HG03095 (cell line): ENCODE results near the gene REX1BD.
A peak's percentile ranks its signal among the peaks of the same experiment; 100 is the strongest.
"Not testable (repeated sequence)": the region's sequence is repeated elsewhere in the genome, so short reads cannot be mapped to it uniquely, and the experiment has no call there.

Experiments
- ATAC-seq: cut with Tn5 transposase; IDR thresholded peaks from one replicate; pipeline ENCODE4 v1.9.1; 2021; ENCODE audit warnings: moderate library complexity; ENCODE audit not compliant: unreplicated experiment

Gene REX1BD

DNA sequence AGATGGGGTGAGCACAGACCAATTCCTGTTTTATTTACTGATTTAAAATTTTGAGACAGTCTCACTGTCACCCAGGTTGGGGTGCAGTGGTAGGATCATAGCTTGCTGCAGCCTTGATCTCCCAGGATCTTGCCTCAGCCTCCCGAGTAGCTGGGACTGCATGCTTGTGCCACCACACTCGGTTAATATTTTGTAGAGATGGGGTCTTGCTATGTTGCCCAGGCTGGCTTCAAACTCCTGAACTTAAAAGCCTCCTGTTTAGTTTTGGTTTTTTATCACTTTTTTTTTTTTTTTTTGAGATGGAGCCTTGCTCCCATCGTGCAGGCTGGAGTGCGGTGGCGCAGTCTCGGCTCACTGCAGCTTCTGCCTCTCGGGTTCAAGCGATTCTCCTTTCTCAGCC is 12.2 kb upstream of the REX1BD start:
- ATAC-seq: no peak

DNA sequence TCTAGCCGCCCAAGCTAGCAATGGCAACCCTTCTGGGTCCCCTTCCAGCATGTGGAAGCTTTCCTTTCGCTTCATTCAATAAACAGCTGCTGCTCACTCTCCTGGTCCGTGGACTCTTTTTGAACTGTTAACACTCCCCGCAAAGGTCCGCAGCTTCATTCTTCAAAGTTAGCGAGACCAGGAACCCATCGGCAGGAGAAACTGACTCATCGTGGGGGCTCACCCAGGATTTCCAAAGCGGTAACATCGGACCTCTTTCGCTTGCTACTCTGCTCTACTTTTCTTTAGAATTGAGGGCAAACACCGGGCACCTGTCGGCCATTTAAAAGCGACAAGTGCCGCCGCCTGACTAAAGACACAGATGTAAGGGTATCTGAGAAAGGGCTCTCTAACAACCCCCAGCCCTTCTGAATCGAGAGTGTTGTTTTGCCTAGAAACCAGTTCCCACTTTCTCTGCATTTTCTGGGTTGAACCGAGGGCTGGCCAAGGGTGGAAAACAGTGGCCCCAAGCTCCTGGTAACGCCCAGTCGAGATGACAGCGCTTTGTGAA is 11.2 kb upstream of the REX1BD start:
- no peak for ATAC-seq

DNA sequence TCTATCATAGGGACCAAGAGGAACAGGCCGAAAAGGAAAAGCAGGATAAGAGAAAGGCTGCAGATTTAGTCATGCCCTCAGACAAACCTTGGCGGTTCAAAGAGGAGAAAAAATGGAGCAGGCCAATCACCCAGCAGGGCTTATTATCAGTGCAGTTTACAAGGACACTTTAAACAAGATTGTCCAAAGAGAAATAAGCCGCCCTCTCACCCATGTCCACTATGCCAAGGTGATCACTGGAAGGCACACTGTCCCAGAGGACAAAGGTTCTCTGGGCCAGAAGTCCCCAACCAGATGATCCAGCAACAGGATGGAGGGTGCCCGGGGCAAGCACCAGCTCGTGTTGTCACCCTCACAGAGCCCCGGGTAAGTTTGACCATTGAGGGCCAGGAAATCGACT is 8.3 kb upstream of the REX1BD start:
- ATAC-seq: no peak

DNA sequence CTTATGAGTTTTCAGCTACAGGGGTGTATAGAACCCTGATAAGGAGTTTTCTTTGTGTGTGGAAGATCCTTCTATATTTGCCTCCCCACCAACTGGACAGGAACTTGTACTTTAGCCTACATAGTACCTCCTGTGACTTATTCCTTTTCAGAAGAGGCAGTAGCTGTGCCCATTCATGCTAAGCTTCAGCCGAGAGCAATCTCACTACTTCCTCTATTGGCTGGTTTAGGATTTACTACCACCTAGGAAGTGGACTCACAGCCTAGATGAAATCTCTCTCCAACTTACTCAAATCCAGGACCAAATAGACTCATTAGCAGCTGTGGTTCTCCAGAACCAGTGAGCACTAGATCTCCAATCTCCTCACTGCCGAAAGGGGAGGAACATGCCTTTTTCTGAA is 2.3 kb upstream of the REX1BD start:
- no peak for ATAC-seq

DNA sequence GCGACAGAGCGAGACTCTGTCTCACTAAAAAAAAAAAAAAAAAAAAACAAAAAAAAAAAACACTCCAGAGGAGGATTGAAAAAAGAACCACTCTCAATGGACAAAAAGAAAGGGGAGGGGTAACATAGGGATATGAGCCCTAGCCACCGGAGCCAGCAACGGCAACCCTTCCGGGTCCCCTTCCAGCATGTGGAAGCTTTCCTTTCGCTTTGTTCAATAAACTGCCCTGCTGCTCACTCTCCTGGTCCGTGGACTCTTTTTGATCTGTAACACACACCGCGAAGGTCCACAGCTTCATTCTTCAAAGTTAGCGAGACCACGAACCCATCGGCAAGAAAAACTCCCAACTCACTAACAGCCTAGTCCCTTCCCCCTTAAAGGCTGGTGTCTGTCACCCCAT is 1.0 kb upstream of the REX1BD start:
- no peak for ATAC-seq

DNA sequence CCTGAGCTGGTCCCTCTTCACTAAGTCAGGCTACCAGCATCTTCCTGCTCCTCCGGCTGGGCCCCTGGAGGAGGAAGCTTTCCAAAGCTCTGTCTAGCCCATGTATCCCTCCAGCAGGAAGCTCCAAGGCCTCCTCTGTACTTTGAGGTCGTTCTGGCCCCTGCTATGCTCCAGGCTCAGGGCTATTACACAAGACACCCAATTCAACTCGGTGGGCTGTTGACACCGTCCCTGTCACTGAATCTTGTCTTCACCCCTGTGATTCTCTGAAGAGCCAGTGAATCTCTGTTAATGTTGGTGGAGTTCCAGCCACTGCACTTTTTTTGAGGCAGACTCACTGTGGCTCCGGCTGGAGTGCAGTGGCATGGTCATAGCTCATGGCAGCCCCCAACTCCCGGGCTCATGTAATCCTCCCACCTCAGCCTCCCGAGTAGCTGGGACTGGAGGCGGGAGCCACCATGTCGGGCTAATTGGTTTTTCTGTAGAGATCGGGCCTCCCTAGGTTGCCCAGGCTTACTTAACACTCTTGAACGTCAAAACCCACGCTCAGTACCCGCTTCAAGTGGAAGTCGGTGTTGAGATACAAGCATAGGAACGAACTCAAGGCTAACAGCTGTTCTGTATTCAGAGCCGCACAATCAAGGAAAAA is 512 bp upstream of the REX1BD start:
- ATAC-seq: no peak

DNA sequence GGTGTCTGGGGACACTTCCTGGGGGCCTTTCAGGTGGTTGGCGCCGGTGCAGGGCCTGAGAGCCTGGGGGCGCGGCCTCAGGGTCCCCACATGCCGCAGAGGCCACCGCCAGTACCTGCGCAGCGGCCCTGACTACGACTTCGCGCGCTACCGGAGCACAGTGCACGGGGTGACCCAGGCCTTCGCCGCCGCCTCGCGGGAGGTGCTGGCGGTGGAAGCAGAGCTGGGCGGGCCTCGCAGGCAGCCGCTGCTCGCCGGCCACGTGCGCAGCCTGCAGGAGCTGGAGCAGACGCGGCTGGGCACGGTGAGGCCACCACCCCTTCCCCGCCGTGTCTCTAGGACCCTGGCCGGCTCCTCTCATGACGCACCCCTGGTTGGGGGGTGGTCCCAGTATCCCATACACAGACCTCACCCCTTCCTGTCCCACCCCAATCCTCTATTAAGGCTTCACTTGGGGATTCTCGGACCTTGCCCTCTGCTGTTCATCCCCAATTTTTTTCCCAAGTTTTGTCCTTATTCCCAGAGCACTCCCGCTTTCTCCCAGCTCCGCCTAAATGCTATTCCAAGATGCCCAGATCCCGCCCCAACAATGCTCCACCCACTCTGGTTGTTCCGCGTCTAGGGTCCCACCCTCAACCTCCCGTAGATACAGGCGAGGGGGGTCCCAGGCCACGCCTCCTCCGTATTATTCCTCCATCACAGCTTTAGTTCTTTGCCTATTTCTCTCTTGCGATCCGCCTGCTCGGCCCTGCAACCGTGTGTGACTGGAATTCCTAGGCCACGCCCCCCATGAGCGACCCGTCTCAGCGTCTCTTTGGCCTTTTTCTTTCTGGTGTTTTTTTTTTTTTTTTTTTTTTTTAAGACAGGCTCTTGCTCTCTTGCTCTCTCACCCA is 1.0 kb downstream of the REX1BD start:
- ATAC-seq: peak; percentile 27

DNA sequence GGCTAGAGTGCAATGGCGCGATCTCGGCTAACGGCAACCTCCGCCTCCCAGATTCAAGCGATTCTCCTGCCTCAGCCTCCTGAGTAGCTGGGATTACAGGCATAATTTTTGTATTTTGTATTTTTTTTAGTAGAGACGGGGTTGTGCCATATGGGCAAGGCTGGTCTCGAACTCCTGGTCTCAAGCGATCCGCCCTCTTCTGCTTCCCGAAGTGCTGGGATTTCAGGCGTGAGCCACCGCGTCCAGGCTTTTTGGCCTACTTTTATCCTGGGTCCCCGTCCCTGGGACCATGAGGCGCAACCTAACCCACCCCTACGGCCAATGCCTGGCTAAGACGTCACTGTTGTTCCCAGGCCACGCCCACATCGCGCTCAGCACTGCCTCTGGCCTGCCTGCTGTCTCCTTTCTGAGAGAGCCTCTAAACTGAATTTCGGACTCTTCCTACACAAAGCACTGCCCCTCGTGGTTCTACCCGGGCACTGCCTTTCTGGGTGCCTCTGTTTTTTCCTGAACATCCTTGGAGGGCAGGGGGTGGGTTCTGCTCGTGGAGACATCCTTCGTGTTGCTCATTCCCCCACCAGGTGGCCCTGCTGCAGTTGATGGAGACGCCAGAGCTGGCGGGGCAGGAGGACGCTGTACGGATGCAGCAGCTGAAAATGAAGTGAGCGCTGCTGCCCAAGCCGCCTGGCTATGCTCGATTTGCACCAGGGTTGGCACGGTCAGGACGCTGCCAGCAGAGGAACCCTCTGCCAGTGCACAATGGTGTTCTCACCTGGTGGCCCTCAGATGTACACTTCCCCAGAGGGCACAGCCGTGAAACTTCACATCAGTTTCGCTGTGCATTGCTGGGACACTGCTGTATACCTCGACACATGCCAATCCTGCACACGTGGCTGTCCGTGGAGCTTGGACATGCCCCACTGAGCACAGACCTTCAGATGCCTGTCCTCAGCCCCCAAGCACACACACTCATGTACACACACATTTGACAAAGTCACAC is 2.0 kb downstream of the REX1BD start:
- no peak for ATAC-seq

DNA sequence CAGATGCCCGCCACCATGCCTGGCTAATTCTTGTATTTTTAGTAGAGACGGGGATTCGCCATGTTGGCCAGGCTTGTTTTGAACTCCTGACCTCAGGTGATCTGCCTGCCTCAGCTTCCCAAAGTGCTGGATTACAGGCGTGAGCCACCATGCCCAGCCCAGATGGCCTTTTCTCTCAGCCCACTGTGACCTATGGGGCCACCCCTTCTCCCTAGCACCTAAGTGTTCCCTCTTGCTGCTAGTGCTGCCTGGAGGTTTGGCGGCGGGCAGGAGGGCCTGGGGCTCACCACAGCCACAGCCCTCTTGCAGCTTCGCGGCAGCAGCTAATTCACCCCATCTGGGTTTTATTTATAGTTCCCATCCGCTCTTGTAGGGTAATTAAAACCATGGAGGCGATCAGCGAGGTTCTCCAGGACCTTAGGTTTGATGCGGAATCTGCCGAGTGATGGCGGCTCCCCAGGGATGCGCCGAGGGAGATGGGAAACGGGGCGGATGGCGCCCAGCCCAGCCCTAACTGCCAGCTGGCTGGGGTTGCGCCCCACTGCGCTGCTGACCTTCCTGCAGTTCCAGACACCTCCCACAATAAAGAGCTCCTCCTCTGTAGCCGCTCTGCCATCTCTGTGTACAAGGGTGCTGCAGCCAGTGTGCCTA is 3.3 kb downstream of the REX1BD start:
- no peak for ATAC-seq

DNA sequence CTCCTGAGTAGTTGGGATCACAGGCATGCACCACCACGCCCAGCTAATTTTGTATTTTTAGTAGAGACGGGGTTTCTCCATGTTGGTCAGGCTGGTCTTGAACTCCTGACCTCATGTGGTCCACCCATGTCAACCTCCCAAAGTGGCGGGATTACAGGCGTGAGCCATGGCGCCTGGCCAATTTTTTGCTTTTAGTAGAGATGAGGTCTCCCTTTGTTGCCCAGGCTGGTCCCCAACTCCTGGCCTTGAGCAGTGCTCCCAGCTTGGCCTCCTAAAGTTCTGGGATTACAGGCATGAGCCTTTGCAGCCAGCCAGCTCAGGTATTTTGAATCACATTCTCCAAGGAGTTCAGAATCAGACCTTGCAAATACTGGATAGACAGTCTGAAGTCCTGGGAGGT is 4.1 kb downstream of the REX1BD start:
- not testable (repeated sequence) for ATAC-seq

DNA sequence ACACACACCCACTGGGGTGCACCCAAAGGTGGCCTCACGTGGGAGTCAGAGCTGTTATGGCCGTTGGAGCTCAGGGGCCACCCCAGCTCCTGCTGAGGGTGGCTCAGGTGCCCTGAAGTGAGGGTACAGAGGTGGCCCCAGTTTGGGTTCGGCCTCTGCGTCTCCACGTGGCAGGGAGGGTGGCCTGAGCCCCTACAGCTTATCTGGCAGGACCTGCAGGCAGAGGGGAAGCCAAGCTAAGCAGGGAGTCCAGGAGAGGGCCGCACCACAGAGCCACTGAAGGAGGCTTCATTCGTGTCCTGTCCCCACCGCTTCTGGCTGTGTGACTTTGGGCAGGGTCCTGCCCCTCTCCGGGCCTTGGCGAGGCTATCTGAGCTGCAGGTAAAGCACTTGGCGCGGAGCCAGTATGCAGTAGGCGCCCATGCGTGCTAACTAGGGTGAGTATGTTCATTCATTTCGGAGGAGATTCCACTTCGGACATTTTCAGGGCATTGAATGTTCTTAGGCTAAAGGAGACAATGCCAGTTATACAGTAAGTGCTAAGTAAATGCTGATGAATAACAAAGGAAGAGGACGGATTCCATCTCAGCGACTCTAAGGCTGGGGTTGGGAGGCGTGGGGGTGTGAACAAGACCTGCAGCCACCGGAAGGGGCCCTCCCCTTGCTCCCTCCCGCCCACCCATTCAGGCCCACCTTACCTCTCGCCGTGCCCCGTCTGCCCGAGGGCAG is 4.9 kb downstream of the REX1BD start:
- no peak for ATAC-seq

DNA sequence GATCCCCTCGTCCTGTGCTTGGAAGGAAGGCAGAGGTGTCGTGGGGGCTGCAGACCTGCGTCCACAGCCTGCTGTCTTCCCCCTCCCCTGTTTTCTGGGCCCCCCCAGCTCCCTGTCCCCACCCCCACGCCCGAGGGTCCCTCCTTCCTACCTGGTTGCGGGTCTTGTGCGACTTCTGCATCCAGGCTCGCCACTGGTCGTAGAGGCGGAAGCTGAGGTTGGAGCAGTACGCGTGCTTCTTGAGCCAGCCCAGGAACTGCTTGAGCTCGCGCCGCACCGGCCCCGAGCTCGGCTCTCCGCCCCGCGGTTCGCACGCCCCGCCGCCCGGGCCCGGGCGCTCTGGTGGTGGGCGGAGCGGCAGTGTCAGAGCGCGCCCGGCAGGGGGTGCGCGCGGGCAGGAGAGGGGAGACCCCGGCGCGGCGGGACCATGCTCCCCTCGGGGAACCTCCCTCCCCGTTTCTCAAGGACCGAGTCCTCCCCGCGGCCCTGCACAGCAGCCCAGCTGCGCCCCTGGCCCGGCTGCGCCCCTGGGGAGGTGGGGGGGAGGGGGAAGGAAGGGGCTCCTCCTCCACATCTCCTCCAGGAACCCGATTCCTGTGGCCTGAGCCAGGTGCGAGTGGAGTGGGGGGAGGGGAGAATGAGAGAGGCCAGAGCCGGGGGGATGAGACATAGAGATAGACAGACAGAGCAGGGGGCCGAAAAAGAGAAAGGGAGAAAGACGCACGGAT is 5.7 kb downstream of the REX1BD start:
- ATAC-seq: no peak

DNA sequence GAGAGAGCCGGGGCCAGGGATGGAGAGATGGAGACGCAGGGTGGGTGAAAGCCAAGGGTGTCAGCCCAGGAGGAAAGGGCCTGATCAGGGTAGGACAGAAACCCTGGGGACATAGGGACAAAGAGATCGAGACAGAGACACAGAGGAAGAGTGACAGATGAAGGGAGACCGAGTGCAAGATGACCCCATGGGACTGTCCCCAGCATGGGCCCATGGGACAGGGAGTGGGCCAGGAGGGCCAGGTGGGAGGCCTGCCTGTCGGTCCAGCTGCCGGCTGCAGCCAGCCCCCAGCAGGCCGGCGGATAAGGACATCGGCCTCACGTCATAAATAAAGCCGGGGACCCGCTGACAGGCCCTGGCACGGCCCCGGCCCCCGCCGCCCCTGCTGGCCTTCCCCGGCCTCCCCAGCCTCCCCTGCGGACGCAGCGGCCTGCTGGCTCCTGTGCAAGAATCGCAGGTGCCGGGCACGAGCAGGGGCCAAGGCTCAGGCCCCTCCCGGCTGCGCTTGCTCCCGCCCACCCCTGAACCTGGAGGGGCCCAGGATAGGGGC is 6.3 kb downstream of the REX1BD start:
- ATAC-seq: no peak

DNA sequence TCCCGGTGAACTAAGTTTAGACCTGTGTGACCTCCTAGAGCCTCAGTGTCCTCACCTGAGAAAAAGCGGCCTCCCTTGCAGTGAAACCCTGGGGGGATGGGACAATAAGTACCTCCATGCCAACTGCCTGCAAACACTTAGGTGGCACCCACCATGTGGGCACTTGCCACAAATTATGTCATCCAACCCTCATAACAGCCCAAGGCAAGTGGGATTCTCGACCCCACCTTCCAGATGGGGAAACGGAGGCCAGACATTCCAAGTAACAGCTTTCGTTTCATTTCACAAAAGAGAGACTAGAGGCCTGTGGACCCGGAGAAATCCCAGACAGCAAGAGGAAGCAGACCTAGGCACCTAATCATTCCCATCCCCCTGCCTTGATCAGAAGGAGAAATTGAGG is 6.9 kb downstream of the REX1BD start:
- no peak for ATAC-seq

DNA sequence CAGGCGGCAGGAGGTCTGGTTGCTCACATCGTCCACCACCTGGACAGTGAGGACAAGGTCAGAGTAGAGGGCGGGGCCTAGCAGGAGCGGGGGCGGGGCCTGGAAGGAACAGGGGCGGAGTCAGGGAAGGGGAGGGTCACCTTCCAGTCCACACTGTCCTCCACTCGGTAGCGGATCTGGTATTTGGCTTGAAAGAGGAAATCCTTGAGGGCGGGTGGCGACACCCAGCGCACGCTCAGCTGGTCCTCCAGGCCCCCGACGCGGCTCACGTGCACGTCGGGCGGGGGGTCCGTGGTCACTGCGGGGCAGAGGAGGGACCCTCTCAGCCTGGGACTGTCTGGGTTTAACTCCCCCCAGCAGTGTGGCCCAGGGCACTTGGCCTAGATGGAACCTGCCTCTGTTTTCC is 8.2 kb downstream of the REX1BD start:
- ATAC-seq: no peak

DNA sequence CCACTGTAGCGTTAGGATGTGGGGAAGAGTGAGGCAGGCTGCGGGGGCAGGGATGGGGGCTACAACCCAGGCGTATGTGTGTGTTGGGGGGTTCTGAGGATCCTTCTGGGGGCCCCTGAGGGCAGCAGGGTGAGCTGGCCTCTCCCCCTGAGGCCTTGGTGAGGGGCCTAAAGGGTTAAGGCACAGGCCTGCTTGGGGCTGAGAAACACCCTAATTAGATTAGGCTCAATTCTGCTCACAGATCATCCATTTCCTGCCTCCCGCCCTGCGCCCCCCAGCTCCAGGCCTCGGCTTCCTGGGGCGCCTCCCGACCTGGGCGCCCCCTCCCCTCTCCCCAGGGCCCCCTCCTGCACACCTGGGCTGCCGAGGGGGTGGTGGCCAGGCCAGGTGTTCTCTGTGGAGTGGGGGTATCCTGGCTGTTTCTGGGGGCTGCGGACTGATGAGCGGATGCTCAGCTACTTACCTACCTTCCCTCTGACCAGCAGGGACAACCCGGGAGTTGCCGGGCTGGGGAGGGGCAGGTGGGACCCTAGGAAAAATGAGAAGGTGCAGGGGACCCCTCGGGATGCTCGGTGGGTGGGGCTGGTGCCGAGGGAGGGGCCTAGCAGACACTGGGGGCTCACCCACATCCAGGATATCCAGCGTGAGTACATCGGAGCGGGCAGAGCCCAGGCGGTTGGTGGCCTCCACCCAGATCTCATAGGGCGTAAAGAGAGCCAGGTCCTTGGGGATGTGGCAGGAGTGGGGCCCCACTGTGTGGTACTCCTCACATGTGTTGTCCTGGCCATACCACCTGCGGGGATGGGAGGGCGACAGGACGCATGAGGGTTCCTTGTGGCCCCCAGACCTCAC is 9.4 kb downstream of the REX1BD start:
- no peak for ATAC-seq

DNA sequence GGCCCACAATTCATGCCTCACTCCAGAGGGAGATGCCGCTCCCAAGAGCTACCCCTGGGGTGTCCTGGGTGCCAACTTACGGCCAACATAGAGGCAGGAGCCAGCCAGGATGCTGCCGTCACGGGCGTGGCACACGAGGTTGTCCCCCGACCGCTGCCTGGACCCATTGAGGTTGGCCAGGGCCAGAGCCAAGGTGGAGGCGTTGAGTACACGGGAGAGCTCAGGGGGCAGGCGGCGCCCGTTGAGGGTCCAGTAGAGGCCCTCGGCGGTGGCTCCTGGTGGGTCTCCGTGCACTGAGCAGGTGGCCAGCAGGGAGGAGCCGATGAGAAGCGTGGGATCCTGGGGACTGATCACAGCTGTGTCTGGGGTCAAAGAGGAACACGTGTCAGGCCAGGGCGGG is 10.9 kb downstream of the REX1BD start:
- ATAC-seq: no peak
